GM23248 (cell line): ENCODE data around the gene RPRD2. TPM values are rescaled to one million over a fixed set of nuclear protein-coding genes. Genes with fewer than 3 reads are reported as not detected.
"Not testable (repeated sequence)": the region's sequence is repeated elsewhere in the genome, so short reads cannot be mapped to it uniquely, and the experiment has no call there.

Source experiments
- DNase-seq: peaks from one replicate; pipeline ENCODE4 v3.0.0-alpha.2; 2015
- H2AFZ ChIP-seq: fragments of 200-600 bp; sonication (generic); 2 replicates; pipeline ENCODE4 v1.6.1; 2016; ENCODE audit warnings: antibody characterized with exemption
- H3F3A ChIP-seq: fragments of 200-600 bp; sonication (generic); 2 replicates; pipeline ENCODE4 v1.6.1; 2016; ENCODE audit warnings: mild to moderate bottlenecking, antibody characterized with exemption, mixed run types; ENCODE audit not compliant: insufficient read depth
- H3K27ac ChIP-seq: fragments of 200-600 bp; sonication (generic); 2 replicates; pipeline ENCODE4 v1.5.1; 2016; ENCODE audit warnings: mild to moderate bottlenecking
- H3K27me3 ChIP-seq: fragments of 200-600 bp; sonication (generic); replicated peaks from 2 replicates; pipeline ENCODE4 v1.6.1; 2016; ENCODE audit warnings: mild to moderate bottlenecking; ENCODE audit not compliant: insufficient read depth
- H3K36me3 ChIP-seq: fragments of 200-600 bp; sonication (generic); 2 replicates; pipeline ENCODE4 v1.6.1; 2016; ENCODE audit warnings: low read depth, mild to moderate bottlenecking
- H3K4me1 ChIP-seq: fragments of 200-600 bp; sonication (generic); 2 replicates; pipeline ENCODE4 v1.6.1; 2016; ENCODE audit warnings: mild to moderate bottlenecking; ENCODE audit not compliant: insufficient read depth
- H3K4me2 ChIP-seq: fragments of 200-600 bp; sonication (generic); one replicate; pipeline ENCODE4 v1.6.1; 2016; ENCODE audit warnings: mild to moderate bottlenecking; ENCODE audit not compliant: unreplicated experiment
- H3K4me3 ChIP-seq: fragments of 200-600 bp; sonication (generic); 2 replicates; pipeline ENCODE4 v1.5.1; 2016; ENCODE audit warnings: mild to moderate bottlenecking
- H3K79me2 ChIP-seq: fragments of 200-600 bp; sonication (generic); 2 replicates; pipeline ENCODE4 v1.6.1; 2016; ENCODE audit warnings: mild to moderate bottlenecking; ENCODE audit not compliant: insufficient read depth
- H3K9ac ChIP-seq: fragments of 200-600 bp; sonication (generic); 2 replicates; pipeline ENCODE4 v1.6.1; 2016; ENCODE audit warnings: mild to moderate bottlenecking
- H3K9me2 ChIP-seq: fragments of 200-600 bp; sonication (generic); 2 replicates; pipeline ENCODE4 v1.6.1; 2016; ENCODE audit warnings: mixed run types, mild to moderate bottlenecking, moderate library complexity; ENCODE audit not compliant: insufficient read depth
- H3K9me3 ChIP-seq: fragments of 200-600 bp; sonication (generic); one replicate; pipeline ENCODE4 v1.6.1; 2017; ENCODE audit warnings: low read depth
- H4K20me1 ChIP-seq: fragments of 200-600 bp; sonication (generic); 2 replicates; pipeline ENCODE4 v1.6.0; 2016; ENCODE audit not compliant: insufficient read depth
- EZH2 ChIP-seq: fragments of 200-600 bp; sonication (generic); IDR thresholded peaks from 2 replicates; pipeline ENCODE4 v1.6.1; 2018; ENCODE audit warnings: antibody characterized with exemption, mild to moderate bottlenecking; ENCODE audit not compliant: insufficient read depth, poor library complexity, severe bottlenecking
- EZH2phosphoT487 ChIP-seq: fragments of 200-600 bp; sonication (generic); IDR thresholded peaks from 2 replicates; pipeline ENCODE4 v1.6.1; 2018; ENCODE audit warnings: antibody characterized with exemption, moderate library complexity, mild to moderate bottlenecking, low read depth; ENCODE audit not compliant: insufficient read depth
- WGBS, 2 experiments: methylation state at CpG; one replicate each; pipeline ENCODE4 v1.1.6; 2015 to 2017; ENCODE audit warnings: low lambda C conversion rate in 2 of 2, low coverage in 1 of 2; ENCODE audit errors: missing lambda C conversion rate in 2 of 2; 5-methylcytosine and 5-hydroxymethylcytosine counted together
- in situ Hi-C: fragments of 300-500 bp; cut with MboI; formaldehyde crosslinking; loops from 2 replicates; pipeline ENCODE4 v1.15.0; 2020
- polyA plus RNA-seq: library from polyadenylated mRNA; unstranded; fragments of >200 nt; fragmentation: Nextera tagmentation; extraction: Ambion mirVana; gene quantifications from 2 replicates; pipeline ENCODE4 v1.2.1, GENCODE V29; 2016
- total RNA-seq: library from RNA; depleted of rRNA; stranded (reverse); fragments of >200 nt; shearing (Covaris generic); gene quantifications from 2 replicates; pipeline ENCODE4 v1.2.3, GENCODE V29; 2014; rRNA removed

RPRD2 gene
- total RNA-seq (7.6 and 7.8 TPM in 2 replicates), polyA plus RNA-seq (16.5 and 17.0 TPM in 2 replicates)

DNA sequence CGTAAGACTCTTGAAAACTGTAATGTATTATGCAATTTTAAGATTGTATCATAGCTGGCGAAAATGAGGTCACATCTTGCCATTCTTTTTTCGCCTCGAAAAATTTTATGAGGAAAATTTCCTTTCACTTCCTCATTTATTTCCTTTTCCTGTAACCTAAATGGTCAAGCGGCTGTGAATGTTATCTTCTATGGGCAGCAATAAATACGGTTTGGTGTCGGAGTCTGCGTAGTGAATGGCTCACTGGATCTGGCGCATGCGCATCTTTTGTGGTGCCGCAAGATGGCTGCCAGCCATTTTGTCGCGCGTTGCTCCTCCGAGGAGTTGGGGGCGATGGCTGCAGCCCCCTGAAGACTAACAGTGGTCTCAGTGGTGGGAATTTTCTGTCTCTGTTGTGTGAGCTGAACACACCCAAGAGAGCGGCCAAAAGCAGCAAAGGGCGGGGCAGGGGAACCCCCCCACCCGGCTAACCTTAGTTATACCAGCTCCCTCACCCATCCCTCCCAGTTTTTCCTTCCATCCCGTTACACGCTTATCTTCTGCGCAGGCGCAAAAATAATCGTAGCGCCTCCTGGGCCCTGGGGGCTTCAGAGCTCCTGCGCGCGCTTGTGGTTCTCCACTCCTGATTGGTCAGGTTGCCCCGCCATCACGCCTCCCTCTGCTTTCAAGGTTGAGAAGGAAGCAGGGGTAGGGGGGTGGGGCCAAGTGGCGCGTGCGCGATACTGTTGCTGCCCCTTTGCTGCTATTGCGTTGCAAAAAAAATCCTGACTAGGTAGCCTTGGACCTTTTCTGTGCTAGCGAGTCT is at the start of gene RPRD2:
RPRD2 (plus strand) TSS at position 722 of the 805 bp plus-strand sequence. CDS start 568 bp downstream, outside the sequence.
- no peaks in the 10 kb centered on the region for H3K9me3 ChIP-seq
- H3K4me2 ChIP-seq = peak within 1 kb of the TSS; percentile 99
- peak within 1 kb of the TSS; percentile 90 for H2AFZ ChIP-seq
- H4K20me1 ChIP-seq = no peaks in the 10 kb centered on the region
- H3K27ac ChIP-seq = peak within 1 kb of the TSS; percentile 93
- in situ Hi-C loops = no loop called here
- no peaks in the 10 kb centered on the region for H3K9me2 ChIP-seq
- H3K79me2 ChIP-seq = peaks cover 40% of the 10 kb centered on the region
- H3F3A ChIP-seq = peaks cover 50% of the 10 kb centered on the region
- H3K9ac ChIP-seq = peak within 1 kb of the TSS; percentile 88
- peak within 1 kb of the TSS; percentile 74 for H3K4me3 ChIP-seq
- no peaks in the 10 kb centered on the region for H3K27me3 ChIP-seq
- peak; percentile 100 for DNase-seq
- H3K4me1 ChIP-seq = peaks cover 14% of the 10 kb centered on the region; the same call in 1 of the 2 replicates
- WGBS, 2 experiments = 0 to 2% methylated on average over 36 of the region's 36 CpGs
- TF ChIP-seq EZH2 (no peak), EZH2phosphoT487 (no peak)
- no peaks in the 10 kb centered on the region for H3K36me3 ChIP-seq

GRCh38 chr1:150314691-150315090 is 49.3 kb upstream of the RPRD2 start:
- 88 to 90% methylated on average over 4 of the region's 4 CpGs for WGBS, 2 experiments
- H3F3A ChIP-seq, H3K9ac ChIP-seq, H3K9me2 ChIP-seq, H3K4me2 ChIP-seq, H3K27me3 ChIP-seq, H3K4me1 ChIP-seq, H4K20me1 ChIP-seq, H3K27ac ChIP-seq, H2AFZ ChIP-seq, H3K4me3 ChIP-seq, in situ Hi-C loops, H3K9me3 ChIP-seq, H3K36me3 ChIP-seq, DNase-seq, H3K79me2 ChIP-seq: not testable (repeated sequence)

DNA sequence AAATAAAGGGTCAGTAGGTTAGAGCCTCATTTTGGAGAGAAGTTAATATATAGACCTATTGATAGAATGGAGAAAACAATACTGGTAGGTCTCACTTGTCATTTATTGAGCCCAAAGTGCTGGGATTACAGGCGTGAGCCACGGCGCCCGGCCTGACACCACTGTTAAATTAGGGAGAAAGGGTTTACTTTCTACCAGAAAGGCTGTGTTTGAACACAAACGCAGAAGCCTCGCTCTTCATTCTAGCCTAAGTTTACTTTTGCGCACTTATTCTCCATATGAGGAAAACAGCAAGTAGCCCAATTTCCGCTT is 43.3 kb upstream of the RPRD2 start:
- TF ChIP-seq EZH2 (no peak), EZH2phosphoT487 (no peak)
- peak overlapping the region; percentile 93 for H3K4me2 ChIP-seq
- in situ Hi-C loops = no loop called here
- H3K9ac ChIP-seq = peak overlapping the region; percentile 90
- peak overlapping the region; percentile 86 for H3K4me3 ChIP-seq
- 86 to 88% methylated on average over 8 of the region's 8 CpGs for WGBS, 2 experiments
- H3K27ac ChIP-seq = peak overlapping the region; percentile 86
- no peaks in the 10 kb centered on the region for H3F3A ChIP-seq
- no peak for DNase-seq
- H3K27me3 ChIP-seq = no peaks in the 10 kb centered on the region
- peaks cover 9% of the 10 kb centered on the region for H3K36me3 ChIP-seq
- no peaks in the 10 kb centered on the region for H4K20me1 ChIP-seq
- H3K4me1 ChIP-seq = no peaks in the 10 kb centered on the region; the same call in 1 of the 2 replicates
- H3K79me2 ChIP-seq = peaks cover 42% of the 10 kb centered on the region
- H3K9me3 ChIP-seq = no peaks in the 10 kb centered on the region
- H3K9me2 ChIP-seq = no peaks in the 10 kb centered on the region
- peak overlapping the region; percentile 87 for H2AFZ ChIP-seq

GRCh38 chr1:150321826-150322166 is 42.2 kb upstream of the RPRD2 start:
- DNase-seq = no peak
- H3K27ac ChIP-seq = peak overlapping the region; percentile 86
- H3F3A ChIP-seq = no peaks in the 10 kb centered on the region
- peak overlapping the region; percentile 90 for H3K9ac ChIP-seq
- in situ Hi-C loops = no loop called here
- no peaks in the 10 kb centered on the region for H3K27me3 ChIP-seq
- peak overlapping the region; percentile 93 for H3K4me2 ChIP-seq
- no peaks in the 10 kb centered on the region for H4K20me1 ChIP-seq
- H3K9me2 ChIP-seq = no peaks in the 10 kb centered on the region
- H2AFZ ChIP-seq = peak overlapping the region; percentile 87
- TF ChIP-seq EZH2phosphoT487 = no peak
- no peak for TF ChIP-seq EZH2
- H3K79me2 ChIP-seq = peaks cover 53% of the 10 kb centered on the region
- no peaks in the 10 kb centered on the region for H3K9me3 ChIP-seq
- WGBS, 2 experiments = 1 to 2% methylated on average over 9 of the region's 9 CpGs
- H3K4me3 ChIP-seq = peak overlapping the region; percentile 86
- H3K4me1 ChIP-seq = no peaks in the 10 kb centered on the region; the same call in 1 of the 2 replicates
- peaks cover 18% of the 10 kb centered on the region for H3K36me3 ChIP-seq
